Measurements from ENCODE around the gene NKX6-1. TPM values are rescaled to one million over a fixed set of nuclear protein-coding genes. Genes with fewer than 3 reads are reported as not detected.

The NKX6-1 gene
- total and polyA plus RNA-seq, 4 experiments from 2014 or later = not detected

DNA sequence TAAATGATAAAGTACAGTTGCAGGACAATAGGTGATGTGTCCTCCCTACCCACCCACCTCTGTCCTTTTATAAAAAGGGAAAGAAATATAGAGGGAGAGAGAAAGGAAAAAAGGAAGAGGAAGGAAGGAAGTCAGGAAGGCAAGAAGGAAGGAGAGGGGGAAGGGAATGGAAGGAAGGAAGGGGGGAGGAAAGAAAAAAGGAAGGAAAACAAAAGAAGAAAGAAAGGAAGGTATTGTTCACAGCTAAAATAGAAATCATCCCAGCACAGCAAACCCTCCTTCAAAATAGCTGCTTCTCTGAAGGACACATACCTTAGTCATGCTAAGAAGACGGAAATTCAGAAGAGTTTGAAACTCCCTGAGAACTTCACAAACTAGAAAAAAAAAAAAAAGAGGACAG, 8.4 kb downstream of the NKX6-1 start:
- intact Hi-C loops (cut with micrococcal nuclease) = no loop called here
- POLR2A ChIA-PET (ENCODE audit: partially characterized antibody) = no interaction called here
- peaks cover 7% of the 10 kb centered on the region for H3K4me1 ChIP-seq (ENCODE audit: insufficient read depth, low read length)
- H3K9me3 ChIP-seq (ENCODE audit: control insufficient read depth in 1 of 2, low read length in 2 of 2) = no peaks in the 10 kb centered on the region
- H3K27me3 ChIP-seq (ENCODE audit: insufficient read depth, low read length) = peaks cover 46% of the 10 kb centered on the region
- Mint-ChIP-seq H3K27me3 (peaks cover 60 to 64% of the 10 kb centered on the region in 2 donors), H3K4me3 (no peak overlapping the region), H3K36me3 (peaks cover 0 to 9% of the 10 kb centered on the region in 2 donors), H3K27ac (no peak overlapping the region), H3K9me3 (peaks cover 0 to 43% (median 23%) of the 10 kb centered on the region in 8 donors), H3K4me1 (peaks cover 3 to 9% (median 6%) of the 10 kb centered on the region in 4 donors)
- DNase-seq = no peak
- H3K27ac ChIP-seq (ENCODE audit: low read depth, low read length) = no peak overlapping the region
- no peak overlapping the region for H3K4me3 ChIP-seq (ENCODE audit: low read length in 2 of 2)
- CTCF ChIA-PET (ENCODE audit: partially characterized antibody) = interaction anchor here (1.3 kb wide), 1 partner anchor 14 kb away, joined by 3 read pairs; no protein-coding TSS in a partner anchor
- H3K36me3 ChIP-seq (ENCODE audit: insufficient read depth, low read length) = no peaks in the 10 kb centered on the region

DNA sequence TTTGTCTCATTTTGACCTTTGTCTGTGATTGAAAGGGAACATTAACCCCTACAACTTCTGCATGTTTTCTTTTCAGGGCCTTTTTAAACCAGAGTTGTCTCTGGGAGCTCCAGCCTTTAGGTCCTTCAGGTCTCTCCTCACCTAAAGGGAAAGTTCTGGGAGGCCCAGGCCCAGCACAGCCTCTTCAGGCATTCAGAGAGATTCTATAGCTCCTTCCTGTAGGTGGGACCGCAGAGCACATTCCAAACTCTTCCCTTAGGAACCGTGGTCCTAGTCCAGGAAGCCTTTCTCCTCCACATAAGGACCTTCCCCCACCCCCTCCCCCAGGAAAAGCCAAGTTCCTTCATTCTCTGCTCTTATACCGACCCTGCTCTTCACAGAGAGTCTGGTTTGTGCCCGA, 14.9 kb downstream of the NKX6-1 start:
- no peak overlapping the region for H3K4me3 ChIP-seq (ENCODE audit: low read length in 2 of 2)
- peaks cover 3% of the 10 kb centered on the region for H3K4me1 ChIP-seq (ENCODE audit: insufficient read depth, low read length)
- H3K36me3 ChIP-seq (ENCODE audit: insufficient read depth, low read length) = no peaks in the 10 kb centered on the region
- intact Hi-C loops (cut with micrococcal nuclease) = no loop called here
- Mint-ChIP-seq H3K4me1 (peaks cover 2 to 14% (median 8%) of the 10 kb centered on the region in 4 donors), H3K36me3 (peaks cover 0 to 1% of the 10 kb centered on the region in 2 donors), H3K4me3 (peak overlapping the region in 2 of 8 donors; percentile 11 to 30), H3K27ac (no peak overlapping the region), H3K9me3 (peaks cover 0 to 19% (median 13%) of the 10 kb centered on the region in 8 donors), H3K27me3 (peaks cover 59 to 66% of the 10 kb centered on the region in 2 donors)
- H3K27me3 ChIP-seq (ENCODE audit: insufficient read depth, low read length) = peaks cover 31% of the 10 kb centered on the region
- ChIA-PET CTCF (ENCODE audit: partially characterized antibody) (no interaction called here), POLR2A (ENCODE audit: partially characterized antibody) (no interaction called here)
- no peaks in the 10 kb centered on the region for H3K9me3 ChIP-seq (ENCODE audit: control insufficient read depth in 1 of 2, low read length in 2 of 2)
- DNase-seq = no peak
- H3K27ac ChIP-seq (ENCODE audit: low read depth, low read length) = no peak overlapping the region

DNA sequence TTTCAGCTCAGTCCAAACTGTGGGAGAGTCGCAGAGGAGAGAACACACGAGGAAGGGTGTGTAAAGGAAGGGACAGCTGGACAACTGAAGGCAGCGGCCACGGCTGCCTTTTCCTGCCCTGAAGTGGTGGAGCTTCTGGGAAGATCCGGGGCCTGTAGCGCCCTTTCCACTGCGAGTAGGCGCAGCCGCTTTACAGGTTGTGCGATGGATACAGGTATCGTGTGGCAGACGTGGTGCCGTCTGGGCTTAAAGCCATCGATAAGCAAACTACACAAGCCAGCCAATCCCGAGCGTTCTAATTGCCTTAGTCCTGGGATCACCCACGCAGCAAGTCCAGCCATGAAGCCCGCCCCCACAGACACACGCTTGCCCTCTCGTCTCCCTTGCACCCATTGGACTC, 15.4 kb downstream of the NKX6-1 start:
- no peak overlapping the region for H3K27ac ChIP-seq (ENCODE audit: low read depth, low read length)
- H3K4me1 ChIP-seq (ENCODE audit: insufficient read depth, low read length) = peaks cover 3% of the 10 kb centered on the region
- Mint-ChIP-seq H3K27me3 (peaks cover 56 to 70% of the 10 kb centered on the region in 2 donors), H3K9me3 (peaks cover 0 to 19% (median 12%) of the 10 kb centered on the region in 8 donors), H3K4me3 (peak overlapping the region in 1 of 8 donors; percentile 30), H3K27ac (peak overlapping the region in 1 of 7 donors; percentile 31), H3K4me1 (peaks cover 2 to 14% (median 8%) of the 10 kb centered on the region in 4 donors), H3K36me3 (peaks cover 0 to 1% of the 10 kb centered on the region in 2 donors)
- H3K36me3 ChIP-seq (ENCODE audit: insufficient read depth, low read length) = no peaks in the 10 kb centered on the region
- H3K9me3 ChIP-seq (ENCODE audit: control insufficient read depth in 1 of 2, low read length in 2 of 2) = no peaks in the 10 kb centered on the region
- ChIA-PET POLR2A (ENCODE audit: partially characterized antibody) (no interaction called here), CTCF (ENCODE audit: partially characterized antibody) (no interaction called here)
- intact Hi-C loops (cut with micrococcal nuclease) = no loop called here
- peaks cover 26% of the 10 kb centered on the region for H3K27me3 ChIP-seq (ENCODE audit: insufficient read depth, low read length)
- no peak overlapping the region for H3K4me3 ChIP-seq (ENCODE audit: low read length in 2 of 2)
- DNase-seq = no peak

DNA sequence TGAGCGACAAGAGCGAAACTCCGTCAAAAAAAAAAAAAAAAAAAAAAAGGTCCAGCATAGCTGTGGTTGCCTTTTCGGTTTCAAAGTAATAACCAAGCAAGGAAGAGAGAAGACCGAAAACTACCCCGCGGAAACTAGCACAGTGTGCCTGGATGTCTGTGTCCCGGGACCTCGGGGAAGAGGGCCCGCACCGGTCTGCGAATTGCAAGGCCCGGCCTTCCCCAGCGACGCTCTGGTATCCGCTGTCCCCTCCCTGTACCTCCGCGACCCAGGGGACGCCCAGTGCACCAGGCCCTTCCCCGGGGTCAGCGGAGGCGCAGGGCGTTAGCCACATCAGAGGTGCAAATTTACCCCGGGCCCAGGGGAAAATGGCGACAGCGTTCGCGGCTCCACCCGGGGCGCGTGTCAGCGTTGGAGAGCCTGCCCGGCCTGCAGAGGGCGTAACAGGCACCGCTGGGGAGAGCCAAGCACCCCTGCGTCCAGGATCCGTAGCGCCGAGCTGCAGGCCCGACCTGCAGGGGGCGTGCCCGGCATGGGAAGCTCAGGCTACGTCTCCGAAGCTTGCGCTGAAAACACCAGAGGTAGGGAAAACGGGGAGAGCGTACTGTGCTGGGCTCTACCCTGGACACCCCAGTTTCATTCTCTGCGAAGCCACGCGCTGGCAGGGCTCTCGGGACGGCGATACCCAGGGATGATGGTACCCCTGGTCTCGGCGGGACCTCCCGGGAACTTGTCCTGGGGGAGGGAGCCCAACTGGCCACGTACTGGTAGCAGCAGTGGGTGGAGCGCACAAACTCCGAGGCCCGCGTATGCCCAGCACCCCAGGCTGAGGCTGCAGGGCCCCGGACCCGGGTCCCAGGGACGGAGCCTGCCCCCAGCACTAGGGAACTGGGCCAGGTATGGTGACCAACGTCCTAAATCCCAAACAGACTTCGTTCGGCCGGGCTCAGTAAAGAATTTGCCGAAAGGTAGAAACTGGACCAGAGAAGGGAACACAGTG, 16.2 kb downstream of the NKX6-1 start:
- CTCF ChIA-PET (ENCODE audit: partially characterized antibody) = no interaction called here
- DNase-seq = no peak
- Mint-ChIP-seq H3K9me3 (peaks cover 0 to 19% (median 12%) of the 10 kb centered on the region in 8 donors), H3K27me3 (peaks cover 62 to 68% of the 10 kb centered on the region in 2 donors), H3K4me3 (peak overlapping the region in 1 of 8 donors; percentile 72), H3K4me1 (peaks cover 2 to 14% (median 8%) of the 10 kb centered on the region in 4 donors), H3K36me3 (peaks cover 0 to 1% of the 10 kb centered on the region in 2 donors), H3K27ac (peak overlapping the region in 2 of 7 donors; percentile 10 to 31)
- Histone ChIP-seq H3K9me3 (ENCODE audit: control insufficient read depth in 1 of 2, low read length in 2 of 2) (no peaks in the 10 kb centered on the region), H3K4me1 (ENCODE audit: insufficient read depth, low read length) (peaks cover 3% of the 10 kb centered on the region), H3K36me3 (ENCODE audit: insufficient read depth, low read length) (no peaks in the 10 kb centered on the region), H3K27ac (ENCODE audit: low read depth, low read length) (no peak overlapping the region), H3K27me3 (ENCODE audit: insufficient read depth, low read length) (peaks cover 26% of the 10 kb centered on the region), H3K4me3 (ENCODE audit: low read length in 2 of 2) (no peak overlapping the region)
- POLR2A ChIA-PET (ENCODE audit: partially characterized antibody) = no interaction called here
- intact Hi-C loops (cut with micrococcal nuclease) = no loop called here

DNA sequence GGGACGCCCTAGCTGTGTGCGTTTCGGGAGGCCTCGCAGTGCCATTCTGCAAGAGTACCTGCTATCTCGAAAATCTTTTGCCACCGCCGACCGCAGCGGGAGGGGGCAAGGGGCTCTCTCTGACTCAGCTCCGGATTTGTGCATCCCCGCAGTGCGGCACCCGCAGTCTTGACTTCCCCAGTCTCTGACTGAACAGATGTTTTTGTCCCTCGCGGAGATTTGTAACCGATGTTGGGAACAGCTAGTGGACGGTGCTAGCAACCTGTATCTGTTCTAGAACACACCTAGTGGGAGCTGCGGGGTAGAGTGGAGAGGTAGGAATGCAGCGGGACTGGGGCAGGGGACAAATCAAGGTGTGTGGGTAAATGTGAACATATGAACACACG, 17.2 kb downstream of the NKX6-1 start:
- Histone ChIP-seq H3K27me3 (ENCODE audit: insufficient read depth, low read length) (peaks cover 26% of the 10 kb centered on the region), H3K4me1 (ENCODE audit: insufficient read depth, low read length) (peaks cover 3% of the 10 kb centered on the region), H3K9me3 (ENCODE audit: control insufficient read depth in 1 of 2, low read length in 2 of 2) (no peaks in the 10 kb centered on the region), H3K27ac (ENCODE audit: low read depth, low read length) (no peak overlapping the region), H3K36me3 (ENCODE audit: insufficient read depth, low read length) (no peaks in the 10 kb centered on the region), H3K4me3 (ENCODE audit: low read length in 2 of 2) (no peak overlapping the region)
- intact Hi-C loops (cut with micrococcal nuclease) = no loop called here
- H3K9me3 Mint-ChIP-seq = peaks cover 0 to 19% (median 11%) of the 10 kb centered on the region in 8 donors
- H3K27me3 Mint-ChIP-seq = peaks cover 57 to 63% of the 10 kb centered on the region in 2 donors
- POLR2A ChIA-PET (ENCODE audit: partially characterized antibody) = no interaction called here
- H3K36me3 Mint-ChIP-seq = peaks cover 0 to 1% of the 10 kb centered on the region in 2 donors
- CTCF ChIA-PET (ENCODE audit: partially characterized antibody) = no interaction called here
- H3K4me3 Mint-ChIP-seq = peak overlapping the region in 3 of 8 donors; percentile 32 to 72 (median 72)
- peaks cover 2 to 14% (median 8%) of the 10 kb centered on the region in 4 donors for H3K4me1 Mint-ChIP-seq
- H3K27ac Mint-ChIP-seq = peak overlapping the region in 3 of 7 donors; percentile 13 to 73 (median 26)
- no peak for DNase-seq

DNA sequence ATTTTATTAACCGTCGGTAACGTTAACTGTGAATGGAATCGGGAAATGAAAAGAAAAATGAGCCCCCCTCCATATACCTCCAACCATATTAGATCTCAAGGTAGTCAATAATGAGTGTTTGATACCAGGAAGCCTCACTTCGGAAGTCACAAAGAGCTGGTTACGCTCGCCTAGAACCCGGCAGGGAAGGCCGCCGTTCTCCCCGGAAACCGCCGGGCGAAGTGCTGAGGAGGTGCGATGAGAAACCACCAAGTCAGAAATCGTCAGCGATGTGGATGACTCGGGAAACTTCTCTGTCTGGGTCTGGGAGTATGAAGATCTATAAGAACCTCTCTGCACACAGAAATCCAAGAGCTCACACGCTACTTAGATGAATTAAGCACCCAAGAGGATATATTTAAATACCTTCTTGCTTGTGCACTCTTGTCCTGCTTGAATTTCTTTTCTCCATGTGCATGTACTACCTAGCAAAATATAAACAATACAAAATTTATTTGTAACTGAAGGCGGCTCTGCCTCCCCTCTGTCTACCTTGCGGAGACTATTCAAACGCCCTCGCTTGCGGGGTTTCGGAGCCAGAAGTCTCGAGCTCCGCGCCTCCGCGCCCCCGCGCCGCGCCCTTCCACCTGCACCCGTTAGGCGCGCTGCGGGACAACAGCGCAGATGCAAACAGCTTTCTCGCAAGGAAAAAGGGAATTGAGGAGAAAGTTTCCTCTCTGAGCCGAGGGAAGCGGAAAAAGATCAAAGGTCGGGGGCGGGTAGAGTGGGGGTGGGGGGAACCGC, 17.8 kb downstream of the NKX6-1 start:
- Histone ChIP-seq H3K4me1 (ENCODE audit: insufficient read depth, low read length) (peaks cover 3% of the 10 kb centered on the region), H3K4me3 (ENCODE audit: low read length in 2 of 2) (no peak overlapping the region), H3K27me3 (ENCODE audit: insufficient read depth, low read length) (peaks cover 26% of the 10 kb centered on the region), H3K9me3 (ENCODE audit: control insufficient read depth in 1 of 2, low read length in 2 of 2) (no peaks in the 10 kb centered on the region), H3K27ac (ENCODE audit: low read depth, low read length) (no peak overlapping the region), H3K36me3 (ENCODE audit: insufficient read depth, low read length) (no peaks in the 10 kb centered on the region)
- Mint-ChIP-seq H3K36me3 (peaks cover 0 to 1% of the 10 kb centered on the region in 2 donors), H3K4me1 (peaks cover 2 to 14% (median 8%) of the 10 kb centered on the region in 4 donors), H3K27me3 (peaks cover 51 to 58% of the 10 kb centered on the region in 2 donors), H3K9me3 (peaks cover 0 to 19% (median 11%) of the 10 kb centered on the region in 8 donors), H3K4me3 (peak overlapping the region in 5 of 8 donors; percentile 9 to 65 (median 39)), H3K27ac (peak overlapping the region in 1 of 7 donors; percentile 13)
- ChIA-PET CTCF (ENCODE audit: partially characterized antibody) (no interaction called here), POLR2A (ENCODE audit: partially characterized antibody) (no interaction called here)
- intact Hi-C loops (cut with micrococcal nuclease) = no loop called here
- no peak for DNase-seq

DNA sequence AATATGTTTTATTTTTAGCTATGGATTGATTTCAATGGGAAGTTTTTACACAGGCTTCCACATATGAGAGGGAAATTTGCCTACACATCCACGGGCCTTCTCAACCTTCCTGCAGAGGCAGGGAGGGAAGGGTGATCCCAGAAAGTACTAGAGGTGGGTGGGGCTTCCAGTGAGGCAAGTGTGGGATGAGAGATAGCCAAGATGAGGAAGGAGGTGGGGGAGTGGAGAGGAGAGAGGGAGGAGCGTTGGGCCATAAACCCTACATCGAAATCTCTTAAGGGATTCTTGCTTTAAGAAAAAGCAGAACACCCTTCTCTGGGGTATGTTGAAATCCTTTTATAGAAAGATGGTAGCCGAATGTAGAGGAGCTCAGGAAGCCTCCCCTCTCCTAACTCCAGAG, 19.0 kb downstream of the NKX6-1 start:
- Histone ChIP-seq H3K4me3 (ENCODE audit: low read length in 2 of 2) (no peak overlapping the region), H3K27me3 (ENCODE audit: insufficient read depth, low read length) (peaks cover 26% of the 10 kb centered on the region), H3K4me1 (ENCODE audit: insufficient read depth, low read length) (peaks cover 3% of the 10 kb centered on the region), H3K27ac (ENCODE audit: low read depth, low read length) (no peak overlapping the region), H3K36me3 (ENCODE audit: insufficient read depth, low read length) (no peaks in the 10 kb centered on the region), H3K9me3 (ENCODE audit: control insufficient read depth in 1 of 2, low read length in 2 of 2) (no peaks in the 10 kb centered on the region)
- DNase-seq = no peak
- Mint-ChIP-seq H3K9me3 (peaks cover 0 to 19% (median 11%) of the 10 kb centered on the region in 8 donors), H3K4me3 (no peak overlapping the region), H3K4me1 (peaks cover 2 to 14% (median 8%) of the 10 kb centered on the region in 4 donors), H3K27me3 (peaks cover 45 to 51% of the 10 kb centered on the region in 2 donors), H3K36me3 (peaks cover 0 to 1% of the 10 kb centered on the region in 2 donors), H3K27ac (no peak overlapping the region)
- intact Hi-C loops (cut with micrococcal nuclease) = no loop called here
- POLR2A ChIA-PET (ENCODE audit: partially characterized antibody) = no interaction called here
- CTCF ChIA-PET (ENCODE audit: partially characterized antibody) = no interaction called here

All from CD4-positive, alpha-beta memory T cell (primary cell).